ENCODE results near the gene FADS2.
A peak's percentile ranks its signal among the peaks of the same experiment; 100 is the strongest.

Gene FADS2

GRCh38 chr11:61827571-61828378 is at the start of gene FADS2:
TSS of gene FADS2 (plus strand) at chr11:61828300. CDS start at chr11:61828391, 91 bp downstream.
- no peaks in the 10 kb centered on the region for H3K27me3 ChIP-seq (ENCODE audit: control insufficient read depth, insufficient read depth, low read length)
- peak within 1 kb of the TSS; percentile 76 for H2AFZ ChIP-seq
- peak within 1 kb of the TSS; percentile 56 for H3K4me3 ChIP-seq (ENCODE audit: low read depth, low read length)
- H3K9me3 ChIP-seq (ENCODE audit: control insufficient read depth, low read length): no peaks in the 10 kb centered on the region
- H3K79me2 ChIP-seq: no peaks in the 10 kb centered on the region
- H3K9ac ChIP-seq: no peak within 1 kb of the TSS
- no peak for TF ChIP-seq CTCF (IDR thresholded peaks at IDR 0.05)
- peaks cover 16% of the 10 kb centered on the region for H3K4me1 ChIP-seq
- H3K27ac ChIP-seq: peak within 1 kb of the TSS; percentile 81
- H3K4me2 ChIP-seq (ENCODE audit: low read length): peak within 1 kb of the TSS; percentile 81
- no peaks in the 10 kb centered on the region for H3K36me3 ChIP-seq (ENCODE audit: control insufficient read depth, insufficient read depth, low read length)

GRCh38 chr11:61778357-61778886 is 49.7 kb upstream of the FADS2 start:
- Histone ChIP-seq H3K79me2 (no peaks in the 10 kb centered on the region), H3K27ac (no peak overlapping the region), H3K27me3 (ENCODE audit: control insufficient read depth, insufficient read depth, low read length) (no peaks in the 10 kb centered on the region)

GRCh38 chr11:61778920-61779650 is 49.0 kb upstream of the FADS2 start:
- Histone ChIP-seq H2AFZ (no peak overlapping the region), H3K4me2 (ENCODE audit: low read length) (no peak overlapping the region), H3K27ac (no peak overlapping the region), H3K9me3 (ENCODE audit: control insufficient read depth, low read length) (no peaks in the 10 kb centered on the region), H3K9ac (no peak overlapping the region), H3K79me2 (no peaks in the 10 kb centered on the region), H3K36me3 (ENCODE audit: control insufficient read depth, insufficient read depth, low read length) (no peaks in the 10 kb centered on the region), H3K4me3 (ENCODE audit: low read depth, low read length) (no peak overlapping the region), H3K4me1 (no peaks in the 10 kb centered on the region), H3K27me3 (ENCODE audit: control insufficient read depth, insufficient read depth, low read length) (no peaks in the 10 kb centered on the region)
- TF ChIP-seq CTCF (IDR thresholded peaks at IDR 0.05): no peak

More at GRCh38 chr11:61778357-61778886, 49.7 kb upstream of the FADS2 start:
- Histone ChIP-seq H3K4me3 (ENCODE audit: low read depth, low read length) (no peak overlapping the region), H3K9ac (no peak overlapping the region), H2AFZ (no peak overlapping the region), H3K4me1 (no peaks in the 10 kb centered on the region), H3K4me2 (ENCODE audit: low read length) (no peak overlapping the region), H3K36me3 (ENCODE audit: control insufficient read depth, insufficient read depth, low read length) (no peaks in the 10 kb centered on the region), H3K9me3 (ENCODE audit: control insufficient read depth, low read length) (no peaks in the 10 kb centered on the region)
- no peak for TF ChIP-seq CTCF (IDR thresholded peaks at IDR 0.05)

GRCh38 chr11:61779666-61780525 is 48.2 kb upstream of the FADS2 start:
- H3K4me1 ChIP-seq: no peaks in the 10 kb centered on the region
- H3K36me3 ChIP-seq (ENCODE audit: control insufficient read depth, insufficient read depth, low read length): no peaks in the 10 kb centered on the region
- no peak overlapping the region for H3K4me2 ChIP-seq (ENCODE audit: low read length)
- no peaks in the 10 kb centered on the region for H3K27me3 ChIP-seq (ENCODE audit: control insufficient read depth, insufficient read depth, low read length)
- no peak overlapping the region for H3K4me3 ChIP-seq (ENCODE audit: low read depth, low read length)
- H3K9ac ChIP-seq: no peak overlapping the region
- no peaks in the 10 kb centered on the region for H3K9me3 ChIP-seq (ENCODE audit: control insufficient read depth, low read length)
- H3K27ac ChIP-seq: no peak overlapping the region
- no peak for TF ChIP-seq CTCF (IDR thresholded peaks at IDR 0.05)
- H2AFZ ChIP-seq: no peak overlapping the region
- H3K79me2 ChIP-seq: no peaks in the 10 kb centered on the region
